Measurements from ENCODE around the gene ST8SIA4. TPM values are rescaled to one million over a fixed set of nuclear protein-coding genes. Genes with fewer than 3 reads are reported as not detected.

Gene ST8SIA4
- total and polyA plus RNA-seq, 2 donors from 2014 or later: 0.69 to 11.6 TPM

DNA sequence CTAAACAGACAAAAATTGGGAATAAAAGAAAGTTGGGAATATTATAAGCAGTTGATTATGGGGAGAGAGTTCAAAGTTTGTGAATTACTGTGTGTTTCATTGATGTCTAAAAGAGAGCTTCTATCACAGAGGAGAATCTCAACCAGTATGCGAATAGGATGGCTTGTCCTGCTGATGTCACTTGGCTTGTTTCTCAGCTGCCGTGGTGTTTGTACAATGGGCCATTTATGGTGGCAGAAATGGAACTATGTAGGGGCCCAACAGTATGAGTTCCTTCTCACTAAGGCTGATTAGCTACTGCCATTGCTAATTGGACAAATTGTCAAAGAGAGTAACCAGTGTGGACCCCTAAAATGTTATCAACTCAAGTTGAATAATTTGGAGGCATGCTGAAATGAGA is 103.9 kb downstream of the ST8SIA4 start:
- Histone ChIP-seq H3K27me3 (ENCODE audit: control insufficient read depth, insufficient read depth, low read length) (no peaks in the 10 kb centered on the region), H3K27ac (ENCODE audit: low read depth in 2 of 2, low read length in 2 of 2) (no peak overlapping the region), H3K9me3 (ENCODE audit: control insufficient read depth in 2 of 3, insufficient read depth in 1 of 3, low read length in 3 of 3) (no peaks in the 10 kb centered on the region), H3K4me1 (ENCODE audit: control insufficient read depth in 2 of 3, insufficient read depth in 2 of 3, low read depth in 1 of 3, low read length in 3 of 3) (no peaks in the 10 kb centered on the region), H3K9ac (ENCODE audit: low read length in 3 of 3) (no peak overlapping the region), H3K36me3 (ENCODE audit: control insufficient read depth in 2 of 3, insufficient read depth in 3 of 3, low read length in 3 of 3) (no peaks in the 10 kb centered on the region), H3K4me3 (ENCODE audit: low read length in 3 of 3) (no peak overlapping the region)
- TF ChIP-seq, protein P1, sequence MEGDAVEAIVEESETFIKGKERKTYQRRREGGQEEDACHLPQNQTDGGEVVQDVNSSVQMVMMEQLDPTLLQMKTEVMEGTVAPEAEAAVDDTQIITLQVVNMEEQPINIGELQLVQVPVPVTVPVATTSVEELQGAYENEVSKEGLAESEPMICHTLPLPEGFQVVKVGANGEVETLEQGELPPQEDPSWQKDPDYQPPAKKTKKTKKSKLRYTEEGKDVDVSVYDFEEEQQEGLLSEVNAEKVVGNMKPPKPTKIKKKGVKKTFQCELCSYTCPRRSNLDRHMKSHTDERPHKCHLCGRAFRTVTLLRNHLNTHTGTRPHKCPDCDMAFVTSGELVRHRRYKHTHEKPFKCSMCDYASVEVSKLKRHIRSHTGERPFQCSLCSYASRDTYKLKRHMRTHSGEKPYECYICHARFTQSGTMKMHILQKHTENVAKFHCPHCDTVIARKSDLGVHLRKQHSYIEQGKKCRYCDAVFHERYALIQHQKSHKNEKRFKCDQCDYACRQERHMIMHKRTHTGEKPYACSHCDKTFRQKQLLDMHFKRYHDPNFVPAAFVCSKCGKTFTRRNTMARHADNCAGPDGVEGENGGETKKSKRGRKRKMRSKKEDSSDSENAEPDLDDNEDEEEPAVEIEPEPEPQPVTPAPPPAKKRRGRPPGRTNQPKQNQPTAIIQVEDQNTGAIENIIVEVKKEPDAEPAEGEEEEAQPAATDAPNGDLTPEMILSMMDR (IDR thresholded peaks at IDR 0.05; ENCODE audit: borderline replicate concordance, extremely low read depth, insufficient read depth): no peak
- intact Hi-C loops (cut with DNase I): no loop called here
- FAIRE-seq: no peak
- no peak for DNase-seq

DNA sequence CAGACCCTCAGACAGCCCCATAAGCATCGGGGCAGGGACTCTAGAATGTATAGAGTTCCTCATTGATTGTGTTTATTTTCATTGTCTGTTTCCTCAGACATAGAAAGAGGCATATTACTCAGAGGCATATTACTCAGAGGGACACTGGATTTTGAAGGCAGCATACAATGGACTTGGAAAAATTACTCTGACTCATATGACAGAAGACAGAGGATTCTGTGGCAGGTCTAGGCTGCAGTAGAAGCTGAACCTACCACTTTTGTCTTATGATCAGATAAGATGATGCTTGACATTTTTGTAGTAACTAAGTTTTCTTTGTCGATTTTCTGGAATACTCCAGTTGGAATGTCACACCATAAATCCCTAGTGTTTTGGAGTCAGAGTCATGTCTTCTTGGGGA is 105.2 kb downstream of the ST8SIA4 start:
- Histone ChIP-seq H3K9me3 (ENCODE audit: control insufficient read depth in 2 of 3, insufficient read depth in 1 of 3, low read length in 3 of 3) (no peaks in the 10 kb centered on the region), H3K9ac (ENCODE audit: low read length in 3 of 3) (no peak overlapping the region), H3K27me3 (ENCODE audit: control insufficient read depth, insufficient read depth, low read length) (no peaks in the 10 kb centered on the region), H3K4me1 (ENCODE audit: control insufficient read depth in 2 of 3, insufficient read depth in 2 of 3, low read depth in 1 of 3, low read length in 3 of 3) (no peaks in the 10 kb centered on the region), H3K4me3 (ENCODE audit: low read length in 3 of 3) (no peak overlapping the region), H3K27ac (ENCODE audit: low read depth in 2 of 2, low read length in 2 of 2) (no peak overlapping the region), H3K36me3 (ENCODE audit: control insufficient read depth in 2 of 3, insufficient read depth in 3 of 3, low read length in 3 of 3) (no peaks in the 10 kb centered on the region)
- TF ChIP-seq, protein P1 (IDR thresholded peaks at IDR 0.05; ENCODE audit: borderline replicate concordance, extremely low read depth, insufficient read depth): no peak
- no peak for DNase-seq
- FAIRE-seq: no peak
- intact Hi-C loops (cut with DNase I): no loop called here

DNA sequence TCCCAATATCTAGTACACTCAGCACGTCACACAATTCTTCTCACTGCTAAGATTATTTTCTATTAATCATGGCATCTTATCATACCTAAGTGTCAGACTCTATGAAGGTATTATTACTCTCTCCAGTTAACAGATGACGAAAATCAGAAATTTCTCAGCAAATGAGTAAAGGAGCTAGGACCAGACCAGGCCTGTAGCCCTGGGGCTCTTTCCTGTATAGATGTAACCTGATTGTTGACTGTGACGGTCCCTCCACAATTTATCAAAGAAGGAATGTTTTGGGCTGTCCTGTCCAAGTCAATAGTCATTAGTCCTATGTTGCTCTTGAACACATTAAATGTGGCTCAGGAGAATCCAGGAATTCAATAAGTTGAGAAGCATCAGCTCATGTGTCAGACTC is 106.2 kb downstream of the ST8SIA4 start:
- H3K9ac ChIP-seq (ENCODE audit: low read length in 3 of 3): no peak overlapping the region
- H3K9me3 ChIP-seq (ENCODE audit: control insufficient read depth in 2 of 3, insufficient read depth in 1 of 3, low read length in 3 of 3): no peaks in the 10 kb centered on the region
- FAIRE-seq: no peak
- no peaks in the 10 kb centered on the region for H3K4me1 ChIP-seq (ENCODE audit: control insufficient read depth in 2 of 3, insufficient read depth in 2 of 3, low read depth in 1 of 3, low read length in 3 of 3)
- H3K36me3 ChIP-seq (ENCODE audit: control insufficient read depth in 2 of 3, insufficient read depth in 3 of 3, low read length in 3 of 3): no peaks in the 10 kb centered on the region
- H3K27ac ChIP-seq (ENCODE audit: low read depth in 2 of 2, low read length in 2 of 2): no peak overlapping the region
- DNase-seq: no peak
- TF ChIP-seq, protein P1 (IDR thresholded peaks at IDR 0.05; ENCODE audit: borderline replicate concordance, extremely low read depth, insufficient read depth): no peak
- intact Hi-C loops (cut with DNase I): no loop called here
- H3K4me3 ChIP-seq (ENCODE audit: low read length in 3 of 3): no peak overlapping the region
- no peaks in the 10 kb centered on the region for H3K27me3 ChIP-seq (ENCODE audit: control insufficient read depth, insufficient read depth, low read length)

DNA sequence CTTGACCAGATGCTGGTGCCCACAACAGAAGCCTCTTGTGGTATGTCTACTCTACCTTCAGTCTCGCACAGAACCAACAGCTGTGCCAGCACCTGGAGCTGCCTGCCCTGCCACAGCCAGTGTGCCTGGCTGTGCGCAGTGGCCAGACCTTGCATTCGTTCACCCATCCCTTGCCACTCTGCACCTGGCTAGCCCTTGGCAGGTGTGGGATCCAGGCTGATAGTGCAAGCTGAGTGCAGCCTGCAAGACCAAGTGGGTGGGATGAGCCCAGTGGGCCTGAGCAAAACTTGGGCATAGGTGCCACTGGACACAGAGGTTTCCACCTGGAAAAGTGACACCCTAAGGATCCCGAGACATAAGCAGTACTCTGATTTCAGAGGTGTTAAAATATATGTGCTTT is 108.2 kb downstream of the ST8SIA4 start:
- Histone ChIP-seq H3K36me3 (ENCODE audit: control insufficient read depth in 2 of 3, insufficient read depth in 3 of 3, low read length in 3 of 3) (no peaks in the 10 kb centered on the region), H3K9me3 (ENCODE audit: control insufficient read depth in 2 of 3, insufficient read depth in 1 of 3, low read length in 3 of 3) (no peaks in the 10 kb centered on the region), H3K4me3 (ENCODE audit: low read length in 3 of 3) (no peak overlapping the region), H3K27ac (ENCODE audit: low read depth in 2 of 2, low read length in 2 of 2) (no peak overlapping the region), H3K4me1 (ENCODE audit: control insufficient read depth in 2 of 3, insufficient read depth in 2 of 3, low read depth in 1 of 3, low read length in 3 of 3) (no peaks in the 10 kb centered on the region), H3K9ac (ENCODE audit: low read length in 3 of 3) (no peak overlapping the region), H3K27me3 (ENCODE audit: control insufficient read depth, insufficient read depth, low read length) (no peaks in the 10 kb centered on the region)
- no peak for FAIRE-seq
- no peak for DNase-seq
- intact Hi-C loops (cut with DNase I): no loop called here
- TF ChIP-seq, protein P1 (IDR thresholded peaks at IDR 0.05; ENCODE audit: borderline replicate concordance, extremely low read depth, insufficient read depth): no peak
